ENCODE data around the gene KIAA0319L.

DNA sequence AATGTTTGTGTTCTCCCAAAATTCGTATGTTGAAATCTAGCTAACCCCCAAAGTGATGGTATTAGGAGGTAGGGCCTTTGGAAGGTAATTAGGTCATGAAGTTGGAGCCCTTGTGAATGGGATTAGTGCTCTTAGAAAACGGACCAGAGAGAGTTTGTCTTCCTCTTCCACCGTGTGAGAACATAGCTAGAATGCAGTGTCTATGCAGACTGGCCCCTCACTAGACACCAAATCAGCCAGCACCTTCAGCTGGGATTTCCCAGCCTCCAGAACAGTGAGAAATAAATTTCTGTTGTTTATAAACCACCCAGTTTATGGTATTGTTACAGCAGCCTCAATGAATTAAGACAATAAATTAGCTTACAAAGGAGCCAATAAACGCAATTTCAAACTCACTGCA lies 58.0 kb downstream of the KIAA0319L start:
- TF ChIP-seq, protein P1, sequence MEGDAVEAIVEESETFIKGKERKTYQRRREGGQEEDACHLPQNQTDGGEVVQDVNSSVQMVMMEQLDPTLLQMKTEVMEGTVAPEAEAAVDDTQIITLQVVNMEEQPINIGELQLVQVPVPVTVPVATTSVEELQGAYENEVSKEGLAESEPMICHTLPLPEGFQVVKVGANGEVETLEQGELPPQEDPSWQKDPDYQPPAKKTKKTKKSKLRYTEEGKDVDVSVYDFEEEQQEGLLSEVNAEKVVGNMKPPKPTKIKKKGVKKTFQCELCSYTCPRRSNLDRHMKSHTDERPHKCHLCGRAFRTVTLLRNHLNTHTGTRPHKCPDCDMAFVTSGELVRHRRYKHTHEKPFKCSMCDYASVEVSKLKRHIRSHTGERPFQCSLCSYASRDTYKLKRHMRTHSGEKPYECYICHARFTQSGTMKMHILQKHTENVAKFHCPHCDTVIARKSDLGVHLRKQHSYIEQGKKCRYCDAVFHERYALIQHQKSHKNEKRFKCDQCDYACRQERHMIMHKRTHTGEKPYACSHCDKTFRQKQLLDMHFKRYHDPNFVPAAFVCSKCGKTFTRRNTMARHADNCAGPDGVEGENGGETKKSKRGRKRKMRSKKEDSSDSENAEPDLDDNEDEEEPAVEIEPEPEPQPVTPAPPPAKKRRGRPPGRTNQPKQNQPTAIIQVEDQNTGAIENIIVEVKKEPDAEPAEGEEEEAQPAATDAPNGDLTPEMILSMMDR (conservative IDR thresholded peaks at IDR 0.05; ENCODE audit: low read length), result no peak
- TF ChIP-seq EZH2phosphoT487 (IDR thresholded peaks at IDR 0.05; ENCODE audit: borderline replicate concordance, low read depth, low read length), result no peak

Measured in OCI-LY7 (cell line).